ENCODE data around the gene ZNF841.
"Not testable (repeated sequence)": the region's sequence is repeated elsewhere in the genome, so short reads cannot be mapped to it uniquely, and the experiment has no call there.

The ZNF841 gene

DNA sequence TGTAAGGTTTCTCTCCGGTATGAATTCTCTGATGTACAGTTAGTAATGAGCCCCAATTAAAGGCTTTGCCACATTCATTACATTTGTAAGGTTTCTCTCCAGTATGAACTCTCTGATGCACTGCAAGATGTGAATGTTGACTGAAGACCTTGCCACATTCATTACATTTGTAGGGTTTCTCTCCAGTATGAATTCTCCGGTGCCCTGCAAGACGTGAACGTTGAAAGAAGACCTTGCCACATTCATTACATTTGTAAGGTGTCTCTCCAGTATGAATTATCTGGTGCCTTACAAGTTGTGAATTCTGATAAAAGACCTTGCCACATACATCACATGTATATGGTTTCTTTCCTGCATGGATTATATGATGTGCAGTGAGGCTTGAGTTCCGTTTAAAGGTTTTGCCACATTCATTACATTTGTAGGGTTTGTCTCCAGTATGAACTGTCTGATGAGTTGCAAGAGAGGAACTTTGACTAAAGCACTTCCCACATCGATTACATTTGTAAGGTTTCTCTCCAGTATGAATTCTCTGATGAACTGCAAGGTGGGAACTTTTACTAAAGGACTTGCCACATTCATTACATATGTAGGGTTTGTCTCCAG, 29.2 kb downstream of the ZNF841 start:
- H3K4me3 ChIP-seq (ENCODE audit: low read length) = no peak overlapping the region
- no peak for TF ChIP-seq CTCF (IDR thresholded peaks at IDR 0.05; ENCODE audit: insufficient read depth, low read depth, low read length, missing control alignments)
- no peak for DNase-seq (ENCODE audit: low read depth)

DNA sequence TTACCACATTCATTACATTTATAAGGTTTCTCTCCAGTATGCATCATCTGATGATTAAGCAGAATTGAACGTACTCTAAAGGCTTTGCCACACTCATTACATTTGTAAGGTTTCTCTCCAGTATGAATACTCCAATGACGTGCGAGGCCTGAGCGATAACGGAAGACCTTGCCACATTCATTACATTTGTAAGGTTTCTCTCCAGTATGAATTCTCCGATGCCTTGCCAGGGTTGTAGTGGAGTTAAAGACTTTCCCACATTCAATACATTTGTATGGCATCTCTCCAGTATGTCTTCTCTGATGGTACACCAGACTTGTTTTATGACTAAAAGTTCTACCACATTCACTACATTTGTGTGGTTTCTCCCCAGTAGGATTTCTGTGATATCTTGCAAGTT, 30.2 kb downstream of the ZNF841 start:
- no peak for TF ChIP-seq CTCF (IDR thresholded peaks at IDR 0.05; ENCODE audit: insufficient read depth, low read depth, low read length, missing control alignments)
- no peak for DNase-seq (ENCODE audit: low read depth)
- no peak overlapping the region for H3K4me3 ChIP-seq (ENCODE audit: low read length)

DNA sequence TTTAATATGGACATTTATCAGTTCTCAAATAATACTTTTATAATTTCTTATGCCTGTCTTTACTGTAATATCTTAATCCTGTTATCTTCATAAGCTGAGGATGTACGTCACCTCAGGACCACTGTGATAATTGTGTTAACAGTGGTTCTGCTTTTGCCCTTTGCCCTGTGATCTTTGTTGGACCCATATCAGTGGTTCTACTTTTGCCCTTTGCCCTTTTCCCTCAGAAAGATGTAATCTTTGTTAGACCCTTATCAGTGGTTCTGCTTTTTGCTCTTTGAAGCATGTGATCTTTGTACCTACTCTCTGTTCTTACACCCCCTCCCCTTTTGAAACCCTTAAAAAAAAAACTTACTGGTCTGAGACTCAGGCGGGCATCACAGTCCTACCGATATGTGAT, 39.1 kb downstream of the ZNF841 start:
- not testable (repeated sequence) for DNase-seq (ENCODE audit: low read depth); H3K4me3 ChIP-seq (ENCODE audit: low read length)

DNA sequence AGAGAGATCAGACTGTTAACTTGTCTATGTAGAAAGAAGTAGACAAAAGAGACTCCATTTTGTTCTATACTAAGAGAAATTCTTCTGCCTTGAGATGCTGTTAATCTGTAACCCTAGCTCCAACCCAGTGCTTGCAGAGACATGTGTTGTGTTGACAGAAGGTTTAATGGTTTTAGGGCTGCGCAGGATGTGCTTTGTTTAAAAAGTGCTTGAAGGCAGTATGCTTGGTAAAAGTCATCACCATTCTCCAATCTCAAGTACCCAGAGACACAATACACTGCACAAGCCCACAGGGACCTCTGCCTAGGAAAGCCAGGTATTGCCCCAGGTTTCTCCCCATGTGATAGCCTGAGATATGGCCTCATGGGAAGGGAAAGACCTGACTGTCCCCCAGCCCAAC, 43.8 kb downstream of the ZNF841 start:
- not testable (repeated sequence) for H3K4me3 ChIP-seq (ENCODE audit: low read length)
- peak; percentile 77 for DNase-seq (ENCODE audit: low read depth)

- peak within 1 kb of the TSS; percentile 82 for H3K4me3 ChIP-seq (ENCODE audit: low read length)
- TF ChIP-seq CTCF (IDR thresholded peaks at IDR 0.05; ENCODE audit: insufficient read depth, low read depth, low read length, missing control alignments) = no peak
- peak; percentile 90 for DNase-seq (ENCODE audit: low read depth)
Observed at GRCh38 chr19:52048555-52049501, 46.7 kb downstream of the ZNF841 start, which contains the start of gene ZNF432. Gene ZNF432 (minus strand): TSS chr19:52048838. CDS start chr19:52046868, 1,970 bp downstream.

DNA sequence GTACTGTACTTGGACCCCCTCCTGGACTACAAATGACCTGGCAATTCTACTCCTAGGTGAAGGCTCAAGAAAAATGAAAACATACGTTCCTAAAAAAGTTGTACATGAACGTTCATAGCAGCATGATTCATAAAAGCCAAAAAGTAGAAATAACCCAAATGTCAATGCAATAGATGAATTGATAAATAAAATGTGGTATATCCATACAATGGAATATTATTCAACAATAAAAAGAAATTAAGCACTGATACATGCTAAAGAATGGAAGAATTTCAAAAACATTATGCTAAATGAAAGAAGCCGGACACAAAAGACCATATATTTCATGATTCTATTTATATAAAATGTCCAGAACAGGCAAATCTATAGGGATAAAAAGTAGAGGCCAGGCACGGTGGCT, 56.4 kb downstream of the ZNF841 start:
- H3K4me3 ChIP-seq (ENCODE audit: low read length) = no peak overlapping the region
- TF ChIP-seq CTCF (IDR thresholded peaks at IDR 0.05; ENCODE audit: insufficient read depth, low read depth, low read length, missing control alignments) = no peak
- no peak for DNase-seq (ENCODE audit: low read depth)

DNA sequence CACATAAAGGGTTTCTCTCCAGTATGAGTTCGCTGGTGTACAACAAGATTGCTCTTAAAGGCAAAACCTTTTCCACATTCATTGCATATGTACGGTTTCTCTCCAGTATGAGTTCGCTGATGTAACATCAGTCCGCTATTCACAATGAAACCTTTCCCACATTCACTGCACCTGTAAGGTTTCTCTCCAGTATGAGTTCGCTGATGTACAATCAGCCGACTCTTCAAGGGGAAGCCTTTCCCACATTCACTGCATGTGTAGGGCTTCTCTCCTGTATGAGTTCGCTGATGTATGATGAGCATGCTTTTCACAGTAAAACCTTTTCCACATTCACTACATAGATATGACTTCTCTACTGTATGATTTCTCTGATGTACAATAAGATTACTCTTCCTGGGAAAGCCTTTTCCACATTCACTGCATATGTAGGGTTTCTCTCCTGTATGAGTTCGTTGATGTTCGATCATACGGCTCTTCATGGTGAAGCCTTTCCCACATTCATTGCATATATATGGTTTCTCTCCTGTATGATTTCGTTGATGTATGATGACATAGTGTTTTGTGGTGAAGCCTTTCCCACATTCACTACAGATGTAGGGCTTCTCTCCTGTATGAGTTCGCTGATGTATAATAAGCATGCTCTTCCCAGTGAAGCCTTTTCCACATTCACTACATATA, 61.4 kb downstream of the ZNF841 start:
- H3K4me3 ChIP-seq (ENCODE audit: low read length) = no peak overlapping the region
- no peak for DNase-seq (ENCODE audit: low read depth)
- no peak for TF ChIP-seq CTCF (IDR thresholded peaks at IDR 0.05; ENCODE audit: insufficient read depth, low read depth, low read length, missing control alignments)

All from epithelial cell of esophagus (primary cell).